Measurements from ENCODE around the gene RMI2. TPM values are rescaled to one million over a fixed set of nuclear protein-coding genes. Genes with fewer than 3 reads are reported as not detected.

RMI2 gene
- total and polyA plus RNA-seq, 2 of the 8 experiments (the other 6 are each of a cell fraction or from before 2014, with no cell fraction given): 58.2 to 96.0 TPM

DNA sequence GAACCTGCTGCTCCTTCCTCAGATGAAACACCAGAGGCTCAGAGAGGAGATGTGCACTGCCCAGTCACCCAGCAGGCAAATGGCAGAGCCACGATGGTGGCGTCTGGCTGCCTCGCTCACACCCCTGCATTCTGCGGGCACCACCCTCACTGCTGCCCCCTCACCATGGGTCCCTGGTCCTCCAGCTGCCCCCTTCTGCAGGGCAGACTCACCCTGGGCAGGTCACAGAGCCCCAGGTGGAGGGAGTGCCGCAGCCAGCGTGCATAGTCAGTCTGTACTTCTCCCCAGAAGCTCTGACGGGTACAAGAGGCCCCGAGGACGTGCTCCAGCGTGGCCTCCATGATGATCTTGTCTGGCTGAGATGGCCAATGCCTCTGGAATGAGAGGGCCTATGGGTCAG, 52.9 kb downstream of the RMI2 start:
- Histone ChIP-seq H2BK5ac (ENCODE audit: low read depth, low read length) (no peak overlapping the region), H3K79me2 (ENCODE audit: control insufficient read depth in 1 of 2, insufficient read depth in 2 of 2, low read length in 2 of 2) (no peaks in the 10 kb centered on the region), H2BK120ac (replicated peaks; ENCODE audit: low read depth, low read length) (no peak overlapping the region), H4K8ac (ENCODE audit: extremely low read depth, insufficient read depth, low read length) (no peak overlapping the region), H3K4ac (replicated peaks; ENCODE audit: insufficient read length, low read depth, low read length) (no peak overlapping the region), H3K27me3 (replicated peaks in 1 of 4; ENCODE audit: control insufficient read depth in 3 of 4, extremely low read depth in 1 of 4, insufficient read depth in 3 of 4, low read length in 3 of 4) (no peaks in the 10 kb centered on the region), H3K56ac (replicated peaks; ENCODE audit: insufficient read length, low read depth, low read length) (no peak overlapping the region), H2BK15ac (ENCODE audit: low read length) (no peak overlapping the region), H2BK12ac (ENCODE audit: low read depth, low read length) (no peak overlapping the region), H3K4me3 (ENCODE audit: extremely low read depth in 1 of 4, insufficient read depth in 2 of 4, low read depth in 3 of 4, low read length in 4 of 4) (no peak overlapping the region), H3K23me2 (ENCODE audit: low read depth, low read length) (no peaks in the 10 kb centered on the region), H2BK20ac (ENCODE audit: low read length) (no peak overlapping the region), H3K18ac (ENCODE audit: extremely low read depth, low read length) (no peak overlapping the region), H2AK5ac (ENCODE audit: low read depth, low read length) (no peak overlapping the region), H3K23ac (ENCODE audit: insufficient read length) (no peak overlapping the region), H3K79me1 (ENCODE audit: low read depth, low read length) (no peaks in the 10 kb centered on the region), H4K5ac (ENCODE audit: insufficient read length, low read depth, low read length) (no peak overlapping the region), H2AFZ (ENCODE audit: low read length) (no peak overlapping the region), H3K4me1 (replicated peaks in 1 of 4; ENCODE audit: control insufficient read depth in 3 of 4, insufficient read depth in 4 of 4, low read length in 3 of 4) (peaks cover 0 to 5% (median 2%) of the 10 kb centered on the region in 4 experiments; a peak in 3 of 7 replicates), H3K14ac (ENCODE audit: insufficient read length) (no peak overlapping the region), H3K27ac (ENCODE audit: low read depth, low read length) (no peak overlapping the region), H4K20me1 (replicated peaks in 1 of 2; ENCODE audit: control insufficient read depth in 1 of 2, insufficient read depth in 2 of 2, low read length in 2 of 2) (no peaks in the 10 kb centered on the region), H3K9ac (replicated peaks in 1 of 4; ENCODE audit: extremely low read depth in 1 of 4, low read depth in 3 of 4, low read length in 3 of 4) (no peak overlapping the region), H4K91ac (replicated peaks; ENCODE audit: insufficient read length, low read length) (no peak overlapping the region), H3K4me2 (ENCODE audit: insufficient read depth in 1 of 2, low read depth in 2 of 2, low read length in 2 of 2) (no peak overlapping the region), H3K9me3 (ENCODE audit: insufficient read depth in 2 of 2, low read depth in 1 of 2, low read length in 1 of 2) (no peaks in the 10 kb centered on the region), H3K36me3 (ENCODE audit: control insufficient read depth in 2 of 4, insufficient read depth in 4 of 4, low read length in 3 of 4) (no peaks in the 10 kb centered on the region)
- ChIA-PET CTCF (ENCODE audit: partially characterized antibody) (interaction anchor here (1.3 to 18.3 kb wide), 7 partner anchors 9 to 439 kb away, joined by 3 to 266 read pairs (median 8); no protein-coding TSS in a partner anchor), POLR2A (ENCODE audit: partially characterized antibody) (interaction anchor here (1.3 to 1.5 kb wide), 2 partner anchors 270 to 271 kb away, joined by 3 read pairs; partner anchors contain the start of gene SNN)
- FAIRE-seq: no peak
- 91% methylated on average over 10 of the region's 10 CpGs; no CpG with 5 or more reads in 1 of the 2 experiments for WGBS, 2 experiments (ENCODE audit: extremely low coverage in 1 of 2, insufficient coverage in 1 of 2, insufficient read length in 1 of 2, insufficient replicate concordance in 2 of 2, low coverage in 1 of 2, low lambda C conversion rate in 2 of 2, missing lambda C conversion rate in 1 of 2)
- DNase-seq (ENCODE audit: low read depth in 1 of 2, low spot score in 2 of 2): no peak
- no peak for TF ChIP-seq GTF2F1 (IDR thresholded peaks at IDR 0.05; ENCODE audit: borderline replicate concordance, low read depth, low read length)
- TF ChIP-seq BCL11A (IDR thresholded peaks at IDR 0.05; ENCODE audit: low read depth in 2 of 2, low read length in 2 of 2): no peak
- TF ChIP-seq, protein P1, sequence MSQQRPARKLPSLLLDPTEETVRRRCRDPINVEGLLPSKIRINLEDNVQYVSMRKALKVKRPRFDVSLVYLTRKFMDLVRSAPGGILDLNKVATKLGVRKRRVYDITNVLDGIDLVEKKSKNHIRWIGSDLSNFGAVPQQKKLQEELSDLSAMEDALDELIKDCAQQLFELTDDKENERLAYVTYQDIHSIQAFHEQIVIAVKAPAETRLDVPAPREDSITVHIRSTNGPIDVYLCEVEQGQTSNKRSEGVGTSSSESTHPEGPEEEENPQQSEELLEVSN (IDR thresholded peaks at IDR 0.05): no peak
- TF ChIP-seq KDM5A (IDR thresholded peaks at IDR 0.05; ENCODE audit: low read length): no peak
- TF ChIP-seq NANOG (IDR thresholded peaks at IDR 0.05; ENCODE audit: insufficient read depth, low read depth, low read length, poor library complexity, severe bottlenecking): no peak
- TF ChIP-seq TEAD4 (IDR thresholded peaks at IDR 0.05; ENCODE audit: low read depth, low read length): no peak
- TF ChIP-seq SIX5 (IDR thresholded peaks at IDR 0.05; ENCODE audit: low read depth, low read length): no peak
- no peak for TF ChIP-seq CREB1 (IDR thresholded peaks at IDR 0.05)
- no peak for TF ChIP-seq HDAC2 (IDR thresholded peaks at IDR 0.05; ENCODE audit: borderline replicate concordance in 1 of 2, low read depth in 2 of 2, low read length in 2 of 2)
- TF ChIP-seq HDAC6 (IDR thresholded peaks at IDR 0.05; ENCODE audit: low read depth, low read length): no peak
- TF ChIP-seq CHD1 (IDR thresholded peaks at IDR 0.05; ENCODE audit: low read depth, low read length): no peak
- no peak for TF ChIP-seq PHF8 (conservative IDR thresholded peaks at IDR 0.05; ENCODE audit: low read depth, low read length)
- TF ChIP-seq TAF7 (optimal IDR thresholded peaks at IDR 0.05; ENCODE audit: borderline replicate concordance, low read depth, low read length): no peak
- no peak for TF ChIP-seq SIRT6 (IDR thresholded peaks at IDR 0.05; ENCODE audit: low read length)
